ENCODE results near the gene TBL3. TPM values are rescaled to one million over a fixed set of nuclear protein-coding genes. Genes with fewer than 3 reads are reported as not detected.

The TBL3 gene
- total and polyA plus RNA-seq, 9 of the 15 experiments (the other 6 are each of a cell fraction or from before 2014, with no cell fraction given), result 0.97 to 117 (median 24.5) TPM

- TF ChIP-seq E2F6 (IDR thresholded peaks at IDR 0.05; ENCODE audit: borderline replicate concordance in 1 of 2, extremely low read depth in 1 of 2, insufficient read depth in 1 of 2, insufficient read length in 1 of 2, low read depth in 1 of 2, low read length in 1 of 2, poor library complexity in 1 of 2, severe bottlenecking in 1 of 2), result peak; percentile 31 to 86
- TF ChIP-seq POLR3G (IDR thresholded peaks at IDR 0.05; ENCODE audit: extremely low read depth, insufficient read length, insufficient replicate concordance), result no peak
- no peak for TF ChIP-seq ZBTB8A (IDR thresholded peaks at IDR 0.05; ENCODE audit: partially characterized antibody)
- no peak for TF ChIP-seq ZNF766 (CRISPR knock-in tag; conservative IDR thresholded peaks at IDR 0.05)
- no peak for TF ChIP-seq HMG20B (CRISPR knock-in tag; IDR thresholded peaks at IDR 0.05)
- no peak for TF ChIP-seq ZNF277 (CRISPR knock-in tag; IDR thresholded peaks at IDR 0.05; ENCODE audit: borderline replicate concordance)
- TF ChIP-seq MBD1 (CRISPR knock-in tag; IDR thresholded peaks at IDR 0.05), result no peak
- peak; percentile 50; the same call in 1 of the 2 replicates for TF ChIP-seq NR1H2 (CRISPR knock-in tag; IDR thresholded peaks at IDR 0.05)
- no peak for TF ChIP-seq STAG1 (CRISPR knock-in tag; IDR thresholded peaks at IDR 0.05; ENCODE audit: borderline replicate concordance)
- TF ChIP-seq JUND (IDR thresholded peaks at IDR 0.05; ENCODE audit: borderline replicate concordance, low read depth, low read length), result peak; percentile 44; the same call in 1 of the 2 replicates
- TF ChIP-seq JUND (tag; IDR thresholded peaks at IDR 0.05; ENCODE audit: borderline replicate concordance, low read depth, low read length), result no peak; the same call in 2 of the 3 replicates
- TF ChIP-seq ZNF408 (CRISPR knock-in tag; IDR thresholded peaks at IDR 0.05; ENCODE audit: low read depth), result no peak
- no peak for TF ChIP-seq OTX1 (CRISPR knock-in tag; IDR thresholded peaks at IDR 0.05)
- TF ChIP-seq MNT (conservative IDR thresholded peaks at IDR 0.05), result peak; percentile 95 to 98
- TF ChIP-seq PHF21A (IDR thresholded peaks at IDR 0.05; ENCODE audit: borderline replicate concordance, low read depth), result no peak
- no peak for TF ChIP-seq ZNF253 (CRISPR knock-in tag; conservative IDR thresholded peaks at IDR 0.05)
- no peak for TF ChIP-seq FOS (IDR thresholded peaks at IDR 0.05; ENCODE audit: extremely low read depth, insufficient read length)
- TF ChIP-seq BRD4 (IDR thresholded peaks at IDR 0.05), result peak; percentile 77
- 0 out of 2 replicates have a peak, but pooled peaks have one; percentile 60 for TF ChIP-seq THAP7 (CRISPR knock-in tag; IDR thresholded peaks at IDR 0.05)
- no peak for TF ChIP-seq ZNF41 (CRISPR knock-in tag; conservative IDR thresholded peaks at IDR 0.05)
- TF ChIP-seq TARDBP (IDR thresholded peaks at IDR 0.05), result peak; percentile 74; the same call in 1 of the 2 replicates
These were observed 38.1 kb downstream of the TBL3 start, which contains the start of gene ZNF598 (continued) for GRCh38 chr16:2009791-2010510.
